ENCODE measurements around the gene SRSF4.

- TF ChIP-seq CTCF (IDR thresholded peaks at IDR 0.05) (no peak), EP300 (IDR thresholded peaks at IDR 0.05) (no peak), POLR2A (IDR thresholded peaks at IDR 0.05) (no peak)
Measured at GRCh38 chr1:29180497-29181412, 945 bp downstream of the SRSF4 start.

All from gastroesophageal sphincter (tissue), 3 donors.